ENCODE measurements around the gene ROR1. TPM values are rescaled to one million over a fixed set of nuclear protein-coding genes. Genes with fewer than 3 reads are reported as not detected.

ROR1 gene
- total and polyA plus RNA-seq, 2 of the 13 experiments (the other 11 are each of a cell fraction or from before 2014, with no cell fraction given) = 0.58 to 2.3 TPM

- H3K27ac ChIP-seq (ENCODE audit: extremely low read length, insufficient read depth, low read length) = no peak overlapping the region
- H3K79me2 ChIP-seq (ENCODE audit: insufficient read depth, low read length) = no peaks in the 10 kb centered on the region
- H3K4me2 ChIP-seq (ENCODE audit: low read depth, low read length) = no peak overlapping the region
- in situ Hi-C loops (cut with HindIII; ENCODE audit: extremely low pct_ligation_motif_present, low pct_unique_long_range_greater_than_20kb) = loop anchor here (10.0 kb wide), 1 partner anchor 455 kb away; no protein-coding TSS in a partner anchor
- no peak overlapping the region for H3K9ac ChIP-seq (ENCODE audit: insufficient read depth, low read depth, low read length)
- H2AFZ ChIP-seq (ENCODE audit: low read length) = no peak overlapping the region
- no peak for DNase-seq (ENCODE audit: low spot score)
- no peaks in the 10 kb centered on the region for H3K4me1 ChIP-seq (ENCODE audit: insufficient read depth, low read length)
- H3K27me3 ChIP-seq (ENCODE audit: control insufficient read depth in 1 of 2, insufficient read depth in 2 of 2, low read length in 2 of 2) = no peaks in the 10 kb centered on the region
- TF ChIP-seq ZNF225 (CRISPR knock-in tag; IDR thresholded peaks at IDR 0.05) (no peak), ZKSCAN1 (IDR thresholded peaks at IDR 0.05; ENCODE audit: low read length) (no peak), ARNTL (CRISPR knock-in tag; IDR thresholded peaks at IDR 0.05) (no peak), DNMT1 (CRISPR knock-in tag; IDR thresholded peaks at IDR 0.05) (no peak), KDM3A (CRISPR knock-in tag; IDR thresholded peaks at IDR 0.05; ENCODE audit: low read depth) (no peak), YEATS4 (CRISPR knock-in tag; IDR thresholded peaks at IDR 0.05; ENCODE audit: borderline replicate concordance) (no peak), ZNF652 (CRISPR knock-in tag; IDR thresholded peaks at IDR 0.05; ENCODE audit: borderline replicate concordance, low read depth) (no peak), TCF7 (IDR thresholded peaks at IDR 0.05; ENCODE audit: low read depth) (no peak), HDAC6 (IDR thresholded peaks at IDR 0.05; ENCODE audit: low read depth, low read length) (no peak), THAP11 (CRISPR knock-in tag; IDR thresholded peaks at IDR 0.05) (no peak), THRA (CRISPR knock-in tag; IDR thresholded peaks at IDR 0.05; ENCODE audit: borderline replicate concordance) (no peak), PPARG (CRISPR knock-in tag; conservative IDR thresholded peaks at IDR 0.05) (no peak), SAFB2 (CRISPR knock-in tag; IDR thresholded peaks at IDR 0.05; ENCODE audit: borderline replicate concordance, low read depth) (no peak), PLSCR1 (CRISPR knock-in tag; IDR thresholded peaks at IDR 0.05; ENCODE audit: borderline replicate concordance) (no peak)
- H3K4me3 ChIP-seq (replicated peaks in 1 of 3; ENCODE audit: insufficient read depth in 1 of 3, low read depth in 2 of 3, low read length in 3 of 3) = no peak overlapping the region
- no TSS peak for BruUV-seq (replicated peaks)
- no peak for ATAC-seq
- WGBS (ENCODE audit: low lambda C conversion rate) = 31% methylated on average over 5 of the region's 5 CpGs
- H3K9me3 ChIP-seq (ENCODE audit: low read length) = no peaks in the 10 kb centered on the region
- ChIA-PET CTCF (ENCODE audit: low intra/inter-chr PET ratio, low total read pairs) (no interaction called here), POLR2A (no interaction called here)
- intact Hi-C loops (cut with micrococcal nuclease; ENCODE audit: unreplicated experiment) = no loop called here
- no peaks in the 10 kb centered on the region for H4K20me1 ChIP-seq (ENCODE audit: insufficient read depth, low read length)
- no peaks in the 10 kb centered on the region for H3K36me3 ChIP-seq (replicated peaks in 1 of 2; ENCODE audit: control insufficient read depth in 1 of 2, insufficient read depth in 2 of 2, low read length in 2 of 2)
- FAIRE-seq = no peak
Measured at GRCh38 chr1:64129701-64130100, 355.9 kb downstream of the ROR1 start.

All from HepG2 (cell line).